CD4-positive, CD25-positive, alpha-beta regulatory T cell (primary cell): ENCODE results near the gene IFI27. TPM values are rescaled to one million over a fixed set of nuclear protein-coding genes. Genes with fewer than 3 reads are reported as not detected.
"Not testable (repeated sequence)": the region's sequence is repeated elsewhere in the genome, so short reads cannot be mapped to it uniquely, and the experiment has no call there.

Experiments used
- ATAC-seq, 2 donors: fragments of 150-1000 bp; cut with Tn5 transposase; one replicate each; pipeline ENCODE4 v1.10.0; 2021; ENCODE audit warnings: low read depth in 2 of 2, moderate number of reproducible peaks in 2 of 2, moderate library complexity in 1 of 2
- DNase-seq, 3 donors: peaks; one replicate each; pipeline versions ENCODE4 v3.0.0 to v3.0.0-alpha.2; 2012 to 2022; ENCODE audit warnings: mixed read lengths in 1 of 3
- H3K27ac ChIP-seq: one replicate; pipeline ENCODE4 v1.7.0; 2013; ENCODE audit warnings: mild to moderate bottlenecking, low read length; ENCODE audit not compliant: insufficient read depth, poor library complexity, severe bottlenecking
- H3K27me3 ChIP-seq: one replicate; pipeline ENCODE4 v1.7.0; 2013; ENCODE audit warnings: low read length; ENCODE audit not compliant: control insufficient read depth, insufficient read depth
- H3K36me3 ChIP-seq: one replicate; pipeline ENCODE4 v1.7.0; 2013; ENCODE audit warnings: mild to moderate bottlenecking, low read length, moderate library complexity; ENCODE audit not compliant: control insufficient read depth, insufficient read depth
- H3K4me1 ChIP-seq: 2 replicates; pipeline ENCODE4 v1.7.0; 2013; ENCODE audit warnings: mild to moderate bottlenecking, low read length; ENCODE audit not compliant: insufficient read depth, control insufficient read depth, poor library complexity, severe bottlenecking
- H3K4me3 ChIP-seq: one replicate; pipeline ENCODE4 v1.7.0; 2013; ENCODE audit warnings: low read depth, mild to moderate bottlenecking, low read length, moderate library complexity
- H3K9me3 ChIP-seq, 2 experiments: 1 replicate in 1 of 2; 2 replicates in 1 of 2; pipeline ENCODE4 v1.7.0; 2013; ENCODE audit warnings: low read length in 2 of 2, mild to moderate bottlenecking in 1 of 2, moderate library complexity in 1 of 2; ENCODE audit not compliant: control insufficient read depth in 2 of 2
- H3K27ac Mint-ChIP-seq, 3 donors: one replicate each; pipeline ENCODE4 v1.8.0; 2020 to 2022; ENCODE audit warnings: mild to moderate bottlenecking in 3 of 3, mixed read lengths in 3 of 3, moderate library complexity in 2 of 3
- H3K27me3 Mint-ChIP-seq: one replicate; pipeline ENCODE4 v1.8.0; 2022; ENCODE audit warnings: mild to moderate bottlenecking, mixed read lengths
- H3K36me3 Mint-ChIP-seq: one replicate; pipeline ENCODE4 v1.8.0; 2020; ENCODE audit warnings: mixed read lengths
- H3K4me1 Mint-ChIP-seq, 4 donors: one replicate each; pipeline ENCODE4 v1.8.0; 2020 to 2022; ENCODE audit warnings: mixed read lengths in 4 of 4, mild to moderate bottlenecking in 1 of 4
- H3K4me3 Mint-ChIP-seq, 4 donors: one replicate each; pipeline ENCODE4 v1.8.0; 2020 to 2022; ENCODE audit warnings: mild to moderate bottlenecking in 4 of 4, mixed read lengths in 4 of 4, moderate library complexity in 3 of 4
- H3K9me3 Mint-ChIP-seq, 7 donors: one replicate each; pipeline ENCODE4 v1.8.0; 2020 to 2022; ENCODE audit warnings: mixed read lengths in 7 of 7, mild to moderate bottlenecking in 3 of 7, moderate library complexity in 2 of 7
- polyA plus RNA-seq, 4 donors: library from polyadenylated mRNA; unstranded; fragments of 300-500 nt; fragmentation: Illumina TruSeq; gene quantifications; one replicate each; pipeline ENCODE4 v1.2.3, GENCODE V29; 2021
- total RNA-seq: library from RNA; stranded (reverse); gene quantifications from one replicate; pipeline ENCODE4 v1.2.3, GENCODE V29; 2022

IFI27 gene
- total and polyA plus RNA-seq, 5 donors from 2014 or later: 0.71 to 13.1 (median 2.7) TPM

GRCh38 chr14:94143711-94144110 lies 33.2 kb downstream of the IFI27 start:
- no peak for ATAC-seq
- H3K27ac ChIP-seq: no peak overlapping the region
- peaks cover 0 to 9% (median 2%) of the 10 kb centered on the region in 4 donors for H3K4me1 Mint-ChIP-seq
- H3K27me3 ChIP-seq: no peaks in the 10 kb centered on the region
- H3K4me3 ChIP-seq: no peak overlapping the region
- H3K36me3 Mint-ChIP-seq: no peaks in the 10 kb centered on the region
- H3K4me3 Mint-ChIP-seq: no peak overlapping the region
- H3K27ac Mint-ChIP-seq: no peak overlapping the region
- H3K4me1 ChIP-seq: no peaks in the 10 kb centered on the region
- H3K27me3 Mint-ChIP-seq: peaks cover 9% of the 10 kb centered on the region
- DNase-seq: no peak
- no peaks in the 10 kb centered on the region for H3K36me3 ChIP-seq
- no peaks in the 10 kb centered on the region for H3K9me3 ChIP-seq
- H3K9me3 Mint-ChIP-seq: peaks cover 0 to 3% (median 0%) of the 10 kb centered on the region in 7 donors

DNA sequence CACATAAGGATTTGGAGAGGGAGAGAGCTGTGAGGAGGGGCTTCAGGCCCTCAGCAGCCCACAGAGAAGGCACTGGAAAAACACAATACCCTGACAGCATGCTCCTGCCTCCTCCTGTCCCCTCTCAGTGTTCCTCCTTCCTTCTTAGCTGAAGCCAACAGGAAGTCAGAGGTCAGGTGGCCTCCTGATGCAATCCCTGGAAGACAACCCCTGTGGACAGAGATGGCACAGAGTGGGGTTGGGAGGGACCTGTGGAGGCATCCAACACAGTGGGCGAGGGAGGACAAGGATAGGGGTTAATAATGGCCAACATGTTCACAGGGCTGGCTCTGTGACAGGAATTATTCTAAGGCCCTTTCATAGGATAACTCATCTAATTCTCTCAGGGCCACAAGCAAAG lies 34.2 kb downstream of the IFI27 start:
- no peak overlapping the region for H3K4me3 Mint-ChIP-seq
- H3K4me3 ChIP-seq: no peak overlapping the region
- no peak overlapping the region for H3K27ac ChIP-seq
- H3K9me3 ChIP-seq: no peaks in the 10 kb centered on the region
- peaks cover 13% of the 10 kb centered on the region for H3K27me3 Mint-ChIP-seq
- no peaks in the 10 kb centered on the region for H3K36me3 Mint-ChIP-seq
- peak overlapping the region in 1 of 3 donors; percentile 36 for H3K27ac Mint-ChIP-seq
- DNase-seq (no peak), ATAC-seq (no peak)
- peaks cover 0 to 9% (median 2%) of the 10 kb centered on the region in 4 donors for H3K4me1 Mint-ChIP-seq
- H3K4me1 ChIP-seq: no peaks in the 10 kb centered on the region
- no peaks in the 10 kb centered on the region for H3K27me3 ChIP-seq
- H3K36me3 ChIP-seq: no peaks in the 10 kb centered on the region
- peaks cover 0 to 3% (median 0%) of the 10 kb centered on the region in 7 donors for H3K9me3 Mint-ChIP-seq

DNA sequence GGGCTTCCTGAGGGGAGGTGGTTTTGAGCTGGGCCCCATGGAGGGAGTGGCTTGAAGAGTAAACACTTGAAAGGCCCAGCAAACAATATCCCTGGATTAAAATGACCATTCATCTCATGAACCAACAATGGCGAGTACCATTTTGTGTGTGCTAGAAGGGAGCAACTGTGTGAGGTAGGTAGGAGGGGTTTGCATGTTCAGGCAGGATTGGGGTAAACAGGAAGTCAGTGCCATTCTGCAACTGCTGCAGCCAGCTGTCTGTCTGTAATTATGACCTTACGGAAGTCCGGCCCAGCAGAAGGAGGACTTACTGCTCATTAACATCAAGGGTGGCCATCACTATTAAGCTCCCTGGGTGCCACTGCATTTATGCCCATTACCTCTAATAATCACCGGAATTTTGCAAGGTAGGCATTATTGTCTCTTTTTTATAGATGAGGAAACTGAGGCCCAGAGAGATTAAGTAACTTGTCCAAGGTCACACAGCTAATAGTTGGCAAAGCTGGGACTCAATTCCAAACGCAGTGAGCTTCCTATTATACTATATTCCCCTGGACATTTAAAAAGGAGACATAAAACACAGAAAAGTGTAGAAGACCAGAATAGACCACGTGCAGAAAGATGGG lies 35.5 kb downstream of the IFI27 start:
- Mint-ChIP-seq H3K9me3 (peaks cover 0 to 4% (median 0%) of the 10 kb centered on the region in 7 donors), H3K27me3 (peaks cover 17% of the 10 kb centered on the region), H3K4me3 (no peak overlapping the region)

GRCh38 chr14:94152676-94153075 lies 42.1 kb downstream of the IFI27 start:
- Histone ChIP-seq H3K27me3 (peaks cover 6% of the 10 kb centered on the region), H3K27ac (no peak overlapping the region), H3K4me1 (no peaks in the 10 kb centered on the region), H3K36me3 (no peaks in the 10 kb centered on the region), H3K4me3 (no peak overlapping the region), H3K9me3 (no peaks in the 10 kb centered on the region)
- Mint-ChIP-seq H3K4me1 (peaks cover 0 to 2% (median under 1%) of the 10 kb centered on the region in 4 donors), H3K27ac (peak overlapping the region in 1 of 3 donors; percentile 18), H3K4me3 (no peak overlapping the region), H3K27me3 (peaks cover 30% of the 10 kb centered on the region), H3K36me3 (no peaks in the 10 kb centered on the region), H3K9me3 (peaks cover 0 to 6% (median 0%) of the 10 kb centered on the region in 7 donors)
- DNase-seq (no peak), ATAC-seq (no peak)

More for the DNA sequence above, 35.5 kb downstream of the IFI27 start:
- H3K4me1 Mint-ChIP-seq: peaks cover 0 to 9% (median 2%) of the 10 kb centered on the region in 4 donors
- no peaks in the 10 kb centered on the region for H3K9me3 ChIP-seq
- H3K27ac Mint-ChIP-seq: no peak overlapping the region
- DNase-seq (peak in 1 of 3 donors; percentile 31), ATAC-seq (no peak)
- no peaks in the 10 kb centered on the region for H3K27me3 ChIP-seq
- H3K4me3 ChIP-seq: no peak overlapping the region
- H3K36me3 ChIP-seq: no peaks in the 10 kb centered on the region
- H3K27ac ChIP-seq: no peak overlapping the region
- no peaks in the 10 kb centered on the region for H3K36me3 Mint-ChIP-seq
- no peaks in the 10 kb centered on the region for H3K4me1 ChIP-seq

- Histone ChIP-seq H3K4me3 (no peak overlapping the region), H3K27ac (no peak overlapping the region), H3K27me3 (peaks cover 8% of the 10 kb centered on the region), H3K9me3 (no peaks in the 10 kb centered on the region), H3K4me1 (peaks cover 8% of the 10 kb centered on the region), H3K36me3 (no peaks in the 10 kb centered on the region)
- Mint-ChIP-seq H3K36me3 (no peaks in the 10 kb centered on the region), H3K4me3 (no peak overlapping the region), H3K4me1 (peaks cover 6 to 13% (median 9%) of the 10 kb centered on the region in 4 donors), H3K9me3 (peaks cover 0 to 3% (median 0%) of the 10 kb centered on the region in 7 donors), H3K27me3 (peaks cover 30% of the 10 kb centered on the region), H3K27ac (no peak overlapping the region)
- ATAC-seq: no peak
- DNase-seq: no peak
These were observed 43.3 kb downstream of the IFI27 start for GRCh38 chr14:94153750-94154342.

DNA sequence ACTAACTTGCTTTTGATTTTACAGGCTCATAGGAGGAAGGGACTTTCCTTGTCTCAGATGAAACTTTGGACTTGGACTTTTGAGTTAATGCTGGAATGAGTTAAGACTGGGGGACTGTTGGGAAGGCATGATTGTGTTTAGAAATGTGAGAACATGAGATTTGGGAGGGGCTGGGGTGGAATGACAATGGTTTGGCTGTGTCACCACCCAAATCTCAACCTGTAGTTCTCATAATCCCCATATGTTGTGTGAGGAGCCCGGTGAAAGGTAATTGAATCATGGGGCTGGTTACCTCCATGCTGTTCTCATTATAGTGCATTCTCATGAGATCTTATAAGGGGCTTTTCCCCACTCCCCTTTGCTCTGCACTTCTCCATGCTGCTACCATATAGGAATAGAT lies 45.6 kb downstream of the IFI27 start:
- not testable (repeated sequence) for H3K36me3 ChIP-seq, H3K27me3 ChIP-seq, H3K9me3 ChIP-seq, H3K27ac Mint-ChIP-seq, H3K9me3 Mint-ChIP-seq, H3K36me3 Mint-ChIP-seq, DNase-seq, ATAC-seq, H3K4me3 Mint-ChIP-seq, H3K27ac ChIP-seq, H3K4me1 ChIP-seq, H3K4me3 ChIP-seq
- peaks cover 12 to 17% (median 13%) of the 10 kb centered on the region in 4 donors for H3K4me1 Mint-ChIP-seq
- peaks cover 24% of the 10 kb centered on the region for H3K27me3 Mint-ChIP-seq

GRCh38 chr14:94157197-94157596 lies 46.7 kb downstream of the IFI27 start:
- Histone ChIP-seq H3K4me3 (no peak overlapping the region), H3K27ac (no peak overlapping the region), H3K9me3 (no peaks in the 10 kb centered on the region), H3K4me1 (peaks cover 8% of the 10 kb centered on the region), H3K27me3 (peaks cover 8% of the 10 kb centered on the region), H3K36me3 (no peaks in the 10 kb centered on the region)
- peaks cover 27% of the 10 kb centered on the region for H3K27me3 Mint-ChIP-seq
- peaks cover 13 to 24% (median 17%) of the 10 kb centered on the region in 4 donors for H3K4me1 Mint-ChIP-seq
- ATAC-seq (no peak), DNase-seq (no peak)
- H3K4me3 Mint-ChIP-seq: no peak overlapping the region
- no peaks in the 10 kb centered on the region for H3K36me3 Mint-ChIP-seq
- H3K9me3 Mint-ChIP-seq: peaks cover 0 to 2% (median 0%) of the 10 kb centered on the region in 7 donors
- H3K27ac Mint-ChIP-seq: no peak overlapping the region
